Muscle layer of duodenum (tissue), 2 donors: ENCODE results near the gene NEGR1.

Source experiments
- H3K27ac ChIP-seq: one replicate; pipeline ENCODE4 v1.7.0; 2013; ENCODE audit warnings: mild to moderate bottlenecking, low read length
- H3K27me3 ChIP-seq: one replicate; pipeline ENCODE4 v1.7.0; 2013; ENCODE audit warnings: low read depth, mild to moderate bottlenecking, control low read depth, low read length
- H3K36me3 ChIP-seq, 2 donors: one replicate each; pipeline ENCODE4 v1.7.0; 2013; ENCODE audit warnings: low read length in 2 of 2, control low read depth in 1 of 2, mild to moderate bottlenecking in 1 of 2; ENCODE audit not compliant: insufficient read depth in 2 of 2, control insufficient read depth in 1 of 2
- H3K4me1 ChIP-seq, 2 donors: one replicate each; pipeline ENCODE4 v1.7.0; 2013; ENCODE audit warnings: low read length in 2 of 2, mild to moderate bottlenecking in 2 of 2, control low read depth in 1 of 2, moderate library complexity in 1 of 2; ENCODE audit not compliant: insufficient read depth in 2 of 2, control insufficient read depth in 1 of 2
- H3K4me3 ChIP-seq, 2 donors: one replicate each; pipeline ENCODE4 v1.7.0; 2013; ENCODE audit warnings: low read length in 2 of 2, low read depth in 1 of 2, mild to moderate bottlenecking in 1 of 2
- H3K9me3 ChIP-seq, 2 donors: one replicate each; pipeline ENCODE4 v1.7.0; 2013; ENCODE audit warnings: low read length in 2 of 2, control low read depth in 1 of 2, mild to moderate bottlenecking in 1 of 2; ENCODE audit not compliant: control insufficient read depth in 1 of 2
- donor health status: healthy.

The NEGR1 gene

DNA sequence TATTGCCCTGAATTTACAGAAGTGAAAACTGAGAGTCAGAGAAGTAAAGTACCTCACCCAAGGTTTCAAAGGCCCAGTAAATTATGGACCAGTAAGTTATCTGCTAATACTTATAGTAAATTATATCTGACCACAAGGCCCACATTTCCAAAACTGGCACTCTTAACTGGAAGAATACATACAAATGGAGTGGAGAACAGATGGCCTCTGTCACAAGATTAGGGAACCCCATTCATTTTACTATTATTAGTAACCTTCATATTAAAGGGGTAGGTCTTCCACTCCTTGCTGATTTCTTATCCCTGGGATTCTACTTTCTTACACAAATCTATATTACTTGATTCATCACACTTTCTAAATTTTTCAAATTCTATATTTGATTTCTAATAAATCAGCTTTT is 588.8 kb downstream of the NEGR1 start:
- no peaks in the 10 kb centered on the region for H3K36me3 ChIP-seq
- no peak overlapping the region for H3K27ac ChIP-seq
- no peak overlapping the region for H3K4me3 ChIP-seq
- no peaks in the 10 kb centered on the region for H3K27me3 ChIP-seq
- H3K4me1 ChIP-seq = no peaks in the 10 kb centered on the region
- no peaks in the 10 kb centered on the region for H3K9me3 ChIP-seq

DNA sequence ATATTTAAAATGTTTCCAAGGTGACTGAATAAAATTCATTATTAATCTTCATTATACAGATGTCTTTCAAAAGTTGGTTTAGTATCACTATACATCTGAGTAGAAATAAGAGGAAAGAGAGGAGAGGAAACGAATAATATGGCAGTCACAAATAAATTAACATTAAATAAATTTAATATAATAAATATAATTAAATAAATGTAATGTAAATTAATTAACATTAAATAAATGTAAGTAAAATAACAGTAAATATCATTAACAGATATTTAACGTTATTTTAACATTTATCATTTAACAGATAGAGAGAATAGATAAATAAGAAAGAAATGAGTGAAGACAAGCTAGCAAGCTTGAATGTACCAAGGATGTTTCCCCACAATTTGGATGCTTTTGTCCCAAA is 592.7 kb downstream of the NEGR1 start:
- Histone ChIP-seq H3K27ac (no peak overlapping the region), H3K27me3 (no peaks in the 10 kb centered on the region), H3K4me3 (no peak overlapping the region), H3K4me1 (peaks cover 0 to 4% of the 10 kb centered on the region in 2 donors), H3K36me3 (no peaks in the 10 kb centered on the region), H3K9me3 (no peaks in the 10 kb centered on the region)

DNA sequence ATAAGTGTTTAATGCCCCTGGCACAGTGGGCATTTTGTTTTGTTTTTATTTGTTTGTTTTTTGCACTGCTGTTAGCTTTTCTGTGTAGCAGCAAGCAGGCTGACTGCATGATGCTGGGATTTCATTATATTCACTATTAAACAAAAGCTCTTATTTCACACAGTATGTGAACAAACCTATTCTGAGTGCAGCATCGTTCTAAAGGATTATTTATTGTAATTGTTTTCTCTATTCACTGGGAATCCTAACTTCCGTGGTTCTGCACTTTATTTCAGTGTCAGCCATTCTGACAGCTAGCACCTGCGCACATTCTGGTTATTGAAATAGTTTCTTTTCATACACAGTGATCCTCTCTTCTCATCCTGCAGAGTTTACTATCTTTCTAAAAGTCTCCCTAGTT is 595.0 kb downstream of the NEGR1 start:
- peaks cover 0 to 4% of the 10 kb centered on the region in 2 donors for H3K4me1 ChIP-seq
- H3K9me3 ChIP-seq = no peaks in the 10 kb centered on the region
- no peaks in the 10 kb centered on the region for H3K36me3 ChIP-seq
- no peak overlapping the region for H3K27ac ChIP-seq
- no peaks in the 10 kb centered on the region for H3K27me3 ChIP-seq
- H3K4me3 ChIP-seq = no peak overlapping the region

DNA sequence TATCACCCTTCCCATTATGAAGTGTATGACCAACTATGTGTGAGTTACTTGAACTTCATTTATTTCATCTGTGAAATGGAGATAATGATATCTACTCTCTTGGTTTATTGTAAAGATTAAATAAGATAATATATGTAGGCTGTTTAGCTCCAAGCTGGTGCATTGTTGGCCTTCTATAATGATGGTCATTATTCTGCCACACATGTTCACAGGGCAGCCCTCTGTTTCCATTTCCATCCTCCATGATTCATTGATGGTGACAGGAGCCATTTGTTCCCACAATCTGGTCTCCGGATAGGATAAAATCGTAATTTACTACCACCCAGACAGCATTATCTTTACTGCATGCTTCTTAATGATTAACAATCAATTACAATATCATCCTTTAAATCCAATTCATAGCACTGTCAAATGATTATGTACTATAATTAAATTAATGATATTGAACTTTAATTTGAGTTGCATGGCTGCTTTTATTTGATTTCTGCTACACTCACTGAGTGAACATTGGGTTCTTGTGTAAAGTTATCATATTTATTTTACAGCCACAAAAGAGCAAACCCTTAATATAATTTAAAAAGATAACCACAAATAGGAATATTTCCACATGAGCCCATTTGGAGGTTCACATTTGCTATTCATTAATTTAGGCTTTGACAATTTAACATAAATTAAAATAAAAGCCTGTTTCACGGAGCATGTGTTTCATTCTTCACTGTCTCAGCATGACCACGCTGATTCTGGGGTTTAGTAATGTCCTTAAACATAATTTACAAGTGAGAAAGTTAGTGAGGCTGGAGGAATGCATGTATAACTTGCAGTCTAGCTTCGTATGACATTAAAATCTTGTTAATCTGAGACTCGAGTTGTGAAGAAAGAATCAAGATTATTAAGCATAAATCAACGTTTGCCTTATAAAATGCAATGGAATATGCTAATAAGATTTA is 605.1 kb downstream of the NEGR1 start:
- Histone ChIP-seq H3K9me3 (no peaks in the 10 kb centered on the region), H3K4me3 (no peak overlapping the region), H3K36me3 (no peaks in the 10 kb centered on the region)

DNA sequence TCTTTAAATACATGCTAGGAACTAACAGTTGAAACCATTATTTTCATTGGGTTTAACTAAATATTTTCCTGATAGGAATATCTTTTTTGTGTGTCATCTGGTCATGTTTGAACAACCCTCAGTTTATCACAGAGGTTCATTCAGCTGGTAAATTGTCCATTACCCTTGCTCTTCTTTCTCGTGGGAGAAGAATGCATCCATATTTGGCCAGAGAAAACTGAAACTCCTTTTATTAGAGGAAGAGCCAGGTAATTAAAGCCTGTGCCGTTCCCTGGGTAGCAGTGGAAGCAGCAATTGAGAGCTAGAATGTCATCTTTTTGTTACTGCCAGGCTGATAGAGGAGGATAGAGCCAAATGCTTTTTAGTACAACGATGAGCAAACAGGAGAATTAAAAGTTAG is 614.3 kb downstream of the NEGR1 start:
- no peaks in the 10 kb centered on the region for H3K4me1 ChIP-seq
- H3K36me3 ChIP-seq = no peaks in the 10 kb centered on the region
- H3K27me3 ChIP-seq = no peaks in the 10 kb centered on the region
- H3K27ac ChIP-seq = no peak overlapping the region
- no peaks in the 10 kb centered on the region for H3K9me3 ChIP-seq
- no peak overlapping the region for H3K4me3 ChIP-seq

More for the DNA sequence above, 605.1 kb downstream of the NEGR1 start:
- H3K4me1 ChIP-seq = no peaks in the 10 kb centered on the region
- no peak overlapping the region for H3K27ac ChIP-seq
- no peaks in the 10 kb centered on the region for H3K27me3 ChIP-seq

DNA sequence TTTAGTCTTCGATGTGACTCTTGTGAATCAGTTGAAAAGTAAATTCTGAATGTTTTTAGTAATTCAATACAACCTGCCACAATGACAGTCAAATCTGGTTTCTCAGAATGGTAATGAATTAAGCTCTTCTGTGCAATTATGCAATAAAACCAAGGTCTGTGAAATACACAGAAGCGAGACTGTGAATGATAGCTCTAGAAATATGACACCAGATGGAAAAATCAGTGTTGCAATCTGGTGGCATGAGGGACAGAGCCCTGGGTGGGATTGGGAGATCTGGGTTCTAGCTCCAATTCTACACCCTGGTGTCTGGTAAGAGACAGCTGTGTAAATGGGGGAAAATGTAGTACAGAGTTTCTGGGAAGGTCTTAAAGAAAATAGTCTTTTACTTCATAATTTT is 615.1 kb downstream of the NEGR1 start:
- no peaks in the 10 kb centered on the region for H3K36me3 ChIP-seq
- no peaks in the 10 kb centered on the region for H3K9me3 ChIP-seq
- H3K27me3 ChIP-seq = no peaks in the 10 kb centered on the region
- no peak overlapping the region for H3K4me3 ChIP-seq
- no peak overlapping the region for H3K27ac ChIP-seq
- H3K4me1 ChIP-seq = no peaks in the 10 kb centered on the region

DNA sequence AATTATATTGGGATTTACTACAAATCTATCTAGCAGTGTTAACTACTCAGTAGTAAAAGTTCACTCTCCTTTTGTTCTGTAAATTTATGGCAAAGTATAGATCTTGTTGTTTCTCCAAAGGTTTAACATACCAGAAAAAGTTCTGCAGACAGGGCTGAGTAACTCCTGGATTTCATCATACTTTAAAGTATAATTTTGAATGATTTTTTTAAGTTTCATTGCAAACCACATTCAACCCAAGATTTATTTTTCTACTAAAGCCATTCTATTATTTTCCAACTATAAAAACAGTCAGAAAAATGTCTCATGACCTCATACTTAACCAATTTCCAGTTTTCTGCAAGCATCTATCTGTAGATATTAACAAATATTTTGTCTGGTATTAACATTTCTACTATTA is 615.7 kb downstream of the NEGR1 start:
- H3K4me1 ChIP-seq = no peaks in the 10 kb centered on the region
- no peak overlapping the region for H3K27ac ChIP-seq
- no peak overlapping the region for H3K4me3 ChIP-seq
- H3K9me3 ChIP-seq = no peaks in the 10 kb centered on the region
- no peaks in the 10 kb centered on the region for H3K36me3 ChIP-seq
- no peaks in the 10 kb centered on the region for H3K27me3 ChIP-seq

DNA sequence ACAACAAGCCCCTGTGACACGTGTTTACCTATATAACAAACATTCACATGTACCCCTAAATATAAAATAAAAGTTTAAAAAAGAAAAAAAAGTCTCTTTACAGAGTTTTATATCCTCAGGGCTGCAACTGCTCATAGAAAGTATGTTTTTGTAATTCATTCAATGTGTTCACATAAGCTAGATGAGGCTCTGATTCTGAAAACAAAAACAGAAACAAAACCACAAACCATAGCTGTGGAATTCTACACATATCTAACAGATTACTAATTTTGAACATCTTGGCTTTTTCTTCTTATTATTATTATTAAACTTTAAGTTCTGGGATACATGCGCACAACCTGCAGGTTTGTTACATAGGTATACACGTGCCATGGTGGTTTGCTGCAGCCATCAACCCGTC is 621.9 kb downstream of the NEGR1 start:
- Histone ChIP-seq H3K4me1 (peaks cover 0 to 12% of the 10 kb centered on the region in 2 donors), H3K4me3 (no peak overlapping the region), H3K27me3 (no peaks in the 10 kb centered on the region), H3K9me3 (no peaks in the 10 kb centered on the region), H3K36me3 (no peaks in the 10 kb centered on the region), H3K27ac (no peak overlapping the region)

DNA sequence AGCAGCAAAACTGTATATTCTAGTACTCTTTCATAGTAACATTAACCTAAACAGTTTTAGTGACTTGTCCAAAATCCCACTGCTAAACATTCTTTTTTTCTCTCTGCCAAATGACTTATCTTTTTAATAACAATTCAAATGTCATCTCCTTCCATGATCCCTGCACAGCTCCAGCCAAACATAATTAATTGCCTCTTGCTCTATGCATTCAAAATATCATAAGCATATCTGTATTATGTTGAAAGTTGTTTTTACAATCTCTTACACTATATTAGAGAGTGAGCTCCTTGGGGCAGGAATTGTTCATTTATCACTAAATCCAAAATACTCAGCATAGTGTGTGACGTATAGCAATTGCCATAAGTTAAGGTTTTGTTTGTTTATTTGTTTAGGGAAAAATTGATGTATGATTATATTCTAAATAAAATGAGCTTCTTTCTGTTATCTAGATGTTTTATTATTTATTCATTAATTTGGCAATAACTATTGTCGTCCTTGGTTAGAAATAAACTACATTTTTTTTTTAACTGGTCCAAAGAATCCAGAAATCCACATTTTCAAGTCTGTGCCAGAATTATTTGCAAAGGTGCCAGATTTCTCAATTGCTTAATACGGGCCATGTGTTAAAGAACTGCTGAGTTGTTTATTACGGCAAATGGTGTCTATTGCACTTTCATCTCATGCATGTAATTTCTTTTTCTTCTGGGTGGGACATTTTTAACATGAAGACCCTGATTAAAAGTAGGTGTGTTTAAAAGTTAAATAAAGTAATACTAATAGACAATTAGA is 624.3 kb downstream of the NEGR1 start:
- H3K27me3 ChIP-seq = no peaks in the 10 kb centered on the region
- peaks cover 0 to 12% of the 10 kb centered on the region in 2 donors for H3K4me1 ChIP-seq
- H3K9me3 ChIP-seq = no peaks in the 10 kb centered on the region
- H3K36me3 ChIP-seq = no peaks in the 10 kb centered on the region
- no peak overlapping the region for H3K4me3 ChIP-seq
- no peak overlapping the region for H3K27ac ChIP-seq

DNA sequence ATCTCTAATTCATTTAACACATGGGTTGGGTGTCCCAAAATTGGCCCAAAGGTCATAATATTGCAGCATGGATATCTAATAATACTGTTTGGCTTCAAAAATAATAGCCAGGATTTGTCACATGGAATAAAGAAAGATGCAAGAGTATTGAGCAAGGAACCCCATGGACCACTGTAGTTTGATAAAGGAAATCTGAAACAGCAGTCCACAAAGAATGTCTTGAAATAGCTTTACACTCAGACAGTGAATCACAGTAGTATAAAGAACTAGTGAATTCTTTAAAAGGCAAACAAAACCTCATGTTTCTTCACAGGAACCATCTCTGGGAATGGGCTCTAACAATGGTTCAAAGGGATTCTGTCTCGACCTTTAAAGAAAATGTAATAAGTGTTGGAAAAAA is 625.4 kb downstream of the NEGR1 start:
- H3K36me3 ChIP-seq = no peaks in the 10 kb centered on the region
- H3K9me3 ChIP-seq = no peaks in the 10 kb centered on the region
- H3K27me3 ChIP-seq = no peaks in the 10 kb centered on the region
- no peak overlapping the region for H3K4me3 ChIP-seq
- no peak overlapping the region for H3K27ac ChIP-seq
- H3K4me1 ChIP-seq = peaks cover 0 to 12% of the 10 kb centered on the region in 2 donors

DNA sequence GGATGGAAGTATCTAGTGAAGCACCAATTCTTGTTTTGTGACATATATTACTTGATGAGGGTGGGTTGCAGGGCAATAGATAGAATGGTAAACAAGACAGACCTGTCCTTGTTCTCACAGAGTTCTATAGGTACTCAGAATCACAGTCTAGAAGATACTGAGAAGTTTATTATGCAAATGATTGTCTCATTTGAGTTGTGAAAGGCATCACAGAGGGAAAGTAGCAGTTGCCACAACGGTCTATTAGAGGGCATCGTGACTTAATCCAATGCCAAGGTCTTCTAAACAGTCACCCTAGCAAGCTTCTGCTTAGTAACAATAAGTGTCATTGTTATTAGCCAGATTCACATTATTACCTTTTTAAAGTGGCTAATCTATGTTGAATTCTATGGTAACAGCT is 626.7 kb downstream of the NEGR1 start:
- Histone ChIP-seq H3K4me1 (peaks cover 0 to 12% of the 10 kb centered on the region in 2 donors), H3K9me3 (no peaks in the 10 kb centered on the region), H3K36me3 (no peaks in the 10 kb centered on the region), H3K27me3 (no peaks in the 10 kb centered on the region), H3K4me3 (no peak overlapping the region), H3K27ac (no peak overlapping the region)
